OCI-LY3 (cell line): ENCODE data around the gene KLF11.
"Not testable (repeated sequence)": the region's sequence is repeated elsewhere in the genome, so short reads cannot be mapped to it uniquely, and the experiment has no call there.

Source experiments
- H2AFZ ChIP-seq: fragments of 200-600, 300-600 bp; shearing (Covaris generic); 2 replicates; pipeline ENCODE4 v1.6.0; 2014; ENCODE audit warnings: antibody characterized with exemption, low read depth, low read length
- H3K27ac ChIP-seq: fragments of 200-600, 300-600 bp; sonication (generic); 2 replicates; pipeline ENCODE4 v1.5.1; 2014; ENCODE audit warnings: mild to moderate bottlenecking, low read length, moderate library complexity, mixed read lengths
- H3K27me3 ChIP-seq: fragments of 200-600, 300-600 bp; sonication (generic); 2 replicates; pipeline ENCODE4 v1.6.1; 2014; ENCODE audit warnings: low read depth, low read length, mixed read lengths
- H3K36me3 ChIP-seq: fragments of 200-600, 300-600 bp; sonication (generic); replicated peaks from 2 replicates; pipeline ENCODE3; 2014; ENCODE audit warnings: low read depth, low read length, mixed read lengths
- H3K4me1 ChIP-seq: fragments of 300-600, 200-600 bp; sonication (generic); 2 replicates; pipeline ENCODE4 v1.6.1; 2014; ENCODE audit warnings: low read length, mixed read lengths
- H3K4me2 ChIP-seq: fragments of 200-600, 300-600 bp; sonication (generic); 2 replicates; pipeline ENCODE4 v1.6.1; 2014; ENCODE audit warnings: low read length, mixed read lengths
- H3K4me3 ChIP-seq: fragments of 300-600, 200-600 bp; sonication (generic); 2 replicates; pipeline ENCODE4 v1.5.1; 2014; ENCODE audit warnings: antibody characterized with exemption, mild to moderate bottlenecking, low read length, moderate library complexity
- H3K79me2 ChIP-seq: fragments of 300-600, 200-600 bp; shearing (Covaris generic); 2 replicates; pipeline ENCODE4 v1.6.1; 2014; ENCODE audit warnings: mild to moderate bottlenecking, low read length, mixed read lengths
- H3K9ac ChIP-seq: fragments of 300-600, 200-600 bp; shearing (Covaris generic); 2 replicates; pipeline ENCODE4 v1.6.0; 2014; ENCODE audit warnings: mild to moderate bottlenecking, low read length, moderate library complexity
- H3K9me3 ChIP-seq: fragments of 200-600, 300-600 bp; shearing (Covaris generic); 2 replicates; pipeline ENCODE4 v1.6.1; 2014; ENCODE audit warnings: low read length, mixed read lengths; ENCODE audit not compliant: insufficient read depth
- H4K20me1 ChIP-seq: fragments of 200-600, 300-600 bp; sonication (generic); 2 replicates; pipeline ENCODE4 v1.6.1; 2016; ENCODE audit warnings: low read length, mixed read lengths; ENCODE audit not compliant: insufficient read depth
- EZH2phosphoT487 ChIP-seq: fragments of 200-600 bp; shearing (Covaris generic); IDR thresholded peaks from 2 replicates; pipeline ENCODE4 v1.6.1; 2018; ENCODE audit warnings: antibody characterized with exemption, mixed run types, low read depth
- TF ChIP-seq, protein P1 (sequence below): fragments of 200-600, 300-600 bp; sonication (generic); IDR thresholded peaks from 2 replicates; pipeline ENCODE4 v1.5.1; 2014; ENCODE audit warnings: antibody characterized with exemption, low read length, low read depth

KLF11 gene

DNA sequence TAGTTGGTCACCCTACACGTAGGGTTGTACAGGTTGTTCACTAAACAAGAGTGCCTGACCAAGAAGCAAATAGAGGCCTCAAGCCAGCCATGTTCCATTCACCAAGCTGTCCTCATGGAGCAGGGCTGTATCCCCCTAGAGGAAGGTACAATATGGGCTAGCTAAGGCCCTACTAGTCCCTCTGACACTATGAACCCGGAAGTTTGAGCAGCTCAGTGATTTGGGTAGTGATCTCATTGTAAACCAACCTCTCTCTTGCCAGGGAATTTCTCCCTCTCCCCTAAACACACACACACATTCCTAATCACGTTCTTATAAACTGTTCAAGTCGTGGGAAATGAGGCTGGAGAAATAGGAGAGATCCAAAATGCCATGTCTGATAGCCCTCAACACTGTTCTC is 43.6 kb downstream of the KLF11 start:
- Histone ChIP-seq H3K36me3 (no peaks in the 10 kb centered on the region), H3K9me3 (no peaks in the 10 kb centered on the region), H3K79me2 (no peaks in the 10 kb centered on the region), H3K4me1 (peaks cover 50% of the 10 kb centered on the region), H2AFZ (no peak overlapping the region), H3K4me2 (no peak overlapping the region), H3K27me3 (peaks cover 62% of the 10 kb centered on the region), H3K9ac (no peak overlapping the region), H3K27ac (no peak overlapping the region), H4K20me1 (no peaks in the 10 kb centered on the region), H3K4me3 (no peak overlapping the region)
- TF ChIP-seq, protein P1, sequence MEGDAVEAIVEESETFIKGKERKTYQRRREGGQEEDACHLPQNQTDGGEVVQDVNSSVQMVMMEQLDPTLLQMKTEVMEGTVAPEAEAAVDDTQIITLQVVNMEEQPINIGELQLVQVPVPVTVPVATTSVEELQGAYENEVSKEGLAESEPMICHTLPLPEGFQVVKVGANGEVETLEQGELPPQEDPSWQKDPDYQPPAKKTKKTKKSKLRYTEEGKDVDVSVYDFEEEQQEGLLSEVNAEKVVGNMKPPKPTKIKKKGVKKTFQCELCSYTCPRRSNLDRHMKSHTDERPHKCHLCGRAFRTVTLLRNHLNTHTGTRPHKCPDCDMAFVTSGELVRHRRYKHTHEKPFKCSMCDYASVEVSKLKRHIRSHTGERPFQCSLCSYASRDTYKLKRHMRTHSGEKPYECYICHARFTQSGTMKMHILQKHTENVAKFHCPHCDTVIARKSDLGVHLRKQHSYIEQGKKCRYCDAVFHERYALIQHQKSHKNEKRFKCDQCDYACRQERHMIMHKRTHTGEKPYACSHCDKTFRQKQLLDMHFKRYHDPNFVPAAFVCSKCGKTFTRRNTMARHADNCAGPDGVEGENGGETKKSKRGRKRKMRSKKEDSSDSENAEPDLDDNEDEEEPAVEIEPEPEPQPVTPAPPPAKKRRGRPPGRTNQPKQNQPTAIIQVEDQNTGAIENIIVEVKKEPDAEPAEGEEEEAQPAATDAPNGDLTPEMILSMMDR, result no peak
- no peak for TF ChIP-seq EZH2phosphoT487

DNA sequence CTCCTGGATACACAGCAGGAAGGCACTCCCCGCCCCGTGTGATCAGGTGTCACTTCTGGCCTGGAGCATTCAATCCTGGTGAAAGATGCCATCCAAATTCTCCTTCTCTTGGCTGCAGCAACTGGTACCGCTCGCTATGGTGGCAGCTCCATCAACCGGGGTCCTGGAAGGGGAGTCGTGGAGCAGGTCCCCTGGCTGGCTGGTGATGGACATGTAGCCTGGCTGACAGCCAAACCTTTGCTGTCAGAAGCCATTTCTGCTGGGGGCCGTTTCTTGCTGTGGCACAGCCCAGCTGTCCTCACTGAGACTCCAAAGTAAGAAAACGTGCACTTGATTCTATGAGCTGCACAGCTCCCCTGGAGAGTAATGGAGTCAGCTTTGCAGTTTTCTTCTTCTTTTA is 44.0 kb downstream of the KLF11 start:
- H3K4me2 ChIP-seq, result no peak overlapping the region
- H3K36me3 ChIP-seq, result no peaks in the 10 kb centered on the region
- H3K4me1 ChIP-seq, result peaks cover 46% of the 10 kb centered on the region
- H3K79me2 ChIP-seq, result no peaks in the 10 kb centered on the region
- no peak overlapping the region for H3K4me3 ChIP-seq
- no peaks in the 10 kb centered on the region for H4K20me1 ChIP-seq
- TF ChIP-seq, protein P1, result no peak
- no peak for TF ChIP-seq EZH2phosphoT487
- H2AFZ ChIP-seq, result no peak overlapping the region
- H3K9me3 ChIP-seq, result no peaks in the 10 kb centered on the region
- H3K27ac ChIP-seq, result no peak overlapping the region
- H3K27me3 ChIP-seq, result peaks cover 59% of the 10 kb centered on the region
- no peak overlapping the region for H3K9ac ChIP-seq

DNA sequence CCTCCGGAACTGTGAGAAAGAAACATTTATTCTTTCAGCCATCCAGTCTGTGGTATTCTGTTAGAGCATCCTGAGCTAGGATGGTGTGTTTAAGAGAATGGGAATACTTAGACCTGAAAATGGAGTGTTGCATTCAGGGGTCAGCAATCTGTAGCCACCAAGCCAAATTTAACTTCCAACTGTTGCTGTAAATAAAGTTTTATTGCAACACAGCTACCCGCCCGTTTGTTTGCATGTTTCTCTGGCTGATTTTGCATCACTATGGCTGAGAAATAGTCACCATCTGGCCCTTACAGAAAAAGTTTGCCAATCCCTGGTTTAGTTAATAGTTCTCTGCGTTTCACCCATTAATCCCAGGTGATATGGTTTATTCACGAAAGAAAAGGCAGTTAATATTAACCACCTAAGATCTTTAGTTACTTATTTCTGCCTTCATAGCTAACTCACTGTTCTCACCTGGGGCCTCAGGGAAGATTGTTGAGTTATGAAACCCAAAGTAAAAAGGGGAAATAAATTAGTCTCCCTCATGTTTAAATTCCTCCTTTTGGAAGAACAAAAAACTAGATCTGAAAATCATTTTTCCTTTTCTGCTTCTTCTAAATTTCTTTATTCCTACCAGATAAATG is 46.3 kb downstream of the KLF11 start:
- no peaks in the 10 kb centered on the region for H3K79me2 ChIP-seq
- peak overlapping the region; percentile 40 for H3K4me2 ChIP-seq
- TF ChIP-seq, protein P1, result no peak
- no peak for TF ChIP-seq EZH2phosphoT487
- H3K4me1 ChIP-seq, result peaks cover 24% of the 10 kb centered on the region
- no peak overlapping the region for H3K9ac ChIP-seq
- no peak overlapping the region for H3K4me3 ChIP-seq
- H2AFZ ChIP-seq, result no peak overlapping the region
- H4K20me1 ChIP-seq, result no peaks in the 10 kb centered on the region
- H3K27ac ChIP-seq, result no peak overlapping the region
- no peaks in the 10 kb centered on the region for H3K36me3 ChIP-seq
- no peaks in the 10 kb centered on the region for H3K9me3 ChIP-seq
- H3K27me3 ChIP-seq, result peaks cover 52% of the 10 kb centered on the region

DNA sequence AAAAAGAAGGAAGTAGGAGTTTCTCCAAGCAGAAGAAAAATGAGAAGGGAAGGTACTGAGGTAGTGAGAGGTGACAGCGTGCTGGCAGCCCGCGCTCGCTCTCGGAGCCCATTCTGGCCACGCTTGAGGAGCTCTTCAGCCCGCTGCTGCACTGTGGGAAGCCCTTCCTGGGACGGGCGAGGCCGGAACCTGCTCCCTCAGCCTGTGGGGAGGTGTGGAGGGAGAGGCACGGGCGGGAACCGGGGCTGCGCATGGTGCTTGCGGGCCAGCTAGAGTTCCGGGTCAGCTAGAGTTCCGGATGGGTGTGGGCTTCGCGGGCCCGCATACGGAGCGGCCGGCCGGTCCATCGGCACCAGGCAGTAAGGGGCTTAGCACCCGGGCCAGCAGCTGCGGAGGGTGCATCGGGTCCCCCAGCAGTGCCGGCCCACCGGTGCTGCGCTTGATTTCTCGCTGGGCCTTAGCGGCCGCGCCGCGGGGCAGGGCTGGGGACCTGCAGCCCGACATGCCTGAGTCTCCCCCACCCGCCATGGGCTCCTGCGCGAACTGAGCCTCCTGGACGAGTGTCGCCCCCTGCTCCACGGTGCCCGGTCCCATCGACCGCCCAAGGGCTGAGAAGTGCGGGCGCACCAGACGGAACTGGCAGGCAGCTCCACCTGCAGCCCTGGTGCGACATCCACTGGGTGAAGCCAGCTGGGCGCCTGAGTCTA is 48.0 kb downstream of the KLF11 start:
- Histone ChIP-seq H3K4me1 (peaks cover 24% of the 10 kb centered on the region), H3K27ac (no peak overlapping the region), H3K36me3 (no peaks in the 10 kb centered on the region), H3K4me2 (peak overlapping the region; percentile 74), H2AFZ (no peak overlapping the region), H3K9me3 (no peaks in the 10 kb centered on the region), H3K27me3 (peaks cover 37% of the 10 kb centered on the region), H4K20me1 (no peaks in the 10 kb centered on the region), H3K79me2 (no peaks in the 10 kb centered on the region), H3K9ac (peak overlapping the region; percentile 44; the same call in 1 of the 2 replicates), H3K4me3 (peak overlapping the region; percentile 77)
- TF ChIP-seq, protein P1, result no peak
- TF ChIP-seq EZH2phosphoT487, result no peak

DNA sequence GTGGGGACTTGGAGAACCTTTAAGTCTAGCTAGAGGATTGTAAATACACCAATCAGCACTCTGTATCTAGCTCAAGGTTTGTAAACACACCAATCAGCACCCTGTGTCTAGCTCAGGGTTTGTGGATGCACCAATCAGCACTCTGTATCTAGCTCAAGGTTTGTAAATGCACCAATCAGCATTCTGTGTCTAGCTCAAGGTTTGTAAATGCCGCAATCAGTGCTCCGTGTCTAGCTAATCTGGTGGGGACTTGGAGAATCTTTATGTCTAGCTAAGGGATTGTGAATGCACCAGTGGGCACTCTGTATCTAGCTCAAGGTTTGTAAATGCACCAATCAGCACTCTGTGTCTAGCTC is 48.5 kb downstream of the KLF11 start:
- H4K20me1 ChIP-seq, H3K36me3 ChIP-seq, H3K9ac ChIP-seq, H3K79me2 ChIP-seq, H3K27ac ChIP-seq, H2AFZ ChIP-seq, H3K9me3 ChIP-seq: not testable (repeated sequence)
- Histone ChIP-seq H3K4me1 (peaks cover 24% of the 10 kb centered on the region), H3K4me2 (peak overlapping the region; percentile 74), H3K27me3 (peaks cover 37% of the 10 kb centered on the region), H3K4me3 (peak overlapping the region; percentile 77)
